ENCODE measurements around the gene SIN3A. TPM values are rescaled to one million over a fixed set of nuclear protein-coding genes. Genes with fewer than 3 reads are reported as not detected.
A peak's percentile ranks its signal among the peaks of the same experiment; 100 is the strongest.

Gene SIN3A
- total RNA-seq, 2 experiments from 2014 or later = 44.2 to 103 TPM

- no peak for TF ChIP-seq CTCF (conservative IDR thresholded peaks at IDR 0.05; ENCODE audit: low read length)
- Histone ChIP-seq H3K4me2 (ENCODE audit: low read length) (no peak overlapping the region), H3K9me2 (ENCODE audit: insufficient read depth, low read length) (no peaks in the 10 kb centered on the region), H2AFZ (ENCODE audit: low read length) (no peak overlapping the region), H3K9me3 (ENCODE audit: low read length) (no peaks in the 10 kb centered on the region), H3K79me2 (ENCODE audit: insufficient read depth, low read depth, low read length) (no peaks in the 10 kb centered on the region), H4K20me1 (ENCODE audit: insufficient read depth, low read length) (no peaks in the 10 kb centered on the region), H3K36me3 (ENCODE audit: insufficient read depth, low read length) (no peaks in the 10 kb centered on the region), H3K4me1 (ENCODE audit: insufficient read depth, low read length, poor library complexity, severe bottlenecking) (peaks cover 8% of the 10 kb centered on the region), H3K27ac (ENCODE audit: low read depth, low read length, poor library complexity, severe bottlenecking) (no peak overlapping the region), H3K4me3 (ENCODE audit: low read depth, low read length, poor library complexity, severe bottlenecking) (no peak overlapping the region)
- no TSS peak for BruUV-seq (replicated peaks)
- intact Hi-C loops (cut with micrococcal nuclease; ENCODE audit: unreplicated experiment) = no loop called here
- POLR2A ChIA-PET = no interaction called here
- CTCF ChIA-PET (ENCODE audit: unreplicated experiment) = no interaction called here
- no peak for DNase-seq (ENCODE audit: low spot score)
Measured at GRCh38 chr15:75460646-75461045, 9.2 kb upstream of the SIN3A start.

- TF ChIP-seq CTCF (conservative IDR thresholded peaks at IDR 0.05; ENCODE audit: low read length) (no peak), EZH2phosphoT487 (IDR thresholded peaks at IDR 0.05; ENCODE audit: borderline replicate concordance, low read depth, low read length) (no peak)
- intact Hi-C loops (cut with micrococcal nuclease; ENCODE audit: unreplicated experiment) = no loop called here
- ChIA-PET POLR2A (no interaction called here), CTCF (ENCODE audit: unreplicated experiment) (no interaction called here)
- Histone ChIP-seq H3K79me2 (ENCODE audit: insufficient read depth, low read depth, low read length) (no peaks in the 10 kb centered on the region), H4K20me1 (ENCODE audit: insufficient read depth, low read length) (no peaks in the 10 kb centered on the region), H3K4me1 (ENCODE audit: insufficient read depth, low read length, poor library complexity, severe bottlenecking) (peaks cover 8% of the 10 kb centered on the region), H3K4me2 (ENCODE audit: low read length) (no peak overlapping the region), H3K4me3 (ENCODE audit: low read depth, low read length, poor library complexity, severe bottlenecking) (no peak overlapping the region), H3K36me3 (ENCODE audit: insufficient read depth, low read length) (no peaks in the 10 kb centered on the region), H3K27ac (ENCODE audit: low read depth, low read length, poor library complexity, severe bottlenecking) (no peak overlapping the region), H3K9me2 (ENCODE audit: insufficient read depth, low read length) (no peaks in the 10 kb centered on the region), H3K9me3 (ENCODE audit: low read length) (no peaks in the 10 kb centered on the region), H2AFZ (ENCODE audit: low read length) (no peak overlapping the region)
- BruUV-seq (replicated peaks) = no TSS peak
- no peak for DNase-seq (ENCODE audit: low spot score)
Measured at GRCh38 chr15:75459581-75459980, 8.1 kb upstream of the SIN3A start.

- CTCF ChIA-PET (ENCODE audit: unreplicated experiment) = no interaction called here
Measured at GRCh38 chr15:75456710-75457109, 5.2 kb upstream of the SIN3A start.

More at GRCh38 chr15:75456710-75457109, 5.2 kb upstream of the SIN3A start:
- H3K27ac ChIP-seq (ENCODE audit: low read depth, low read length, poor library complexity, severe bottlenecking) = no peak overlapping the region
- POLR2A ChIA-PET = interaction anchor here (0.7 to 4.7 kb wide), 3 partner anchors 11 to 88 kb away, joined by 4 to 29 read pairs (median 11); partner anchors contain the start of gene MAN2C1
- peaks cover 4% of the 10 kb centered on the region; the same call in 1 of the 2 replicates for H3K79me2 ChIP-seq (ENCODE audit: insufficient read depth, low read depth, low read length)
- intact Hi-C loops (cut with micrococcal nuclease; ENCODE audit: unreplicated experiment) = no loop called here
- H3K4me3 ChIP-seq (ENCODE audit: low read depth, low read length, poor library complexity, severe bottlenecking) = peak overlapping the region; percentile 97
- no peak for DNase-seq (ENCODE audit: low spot score)
- H4K20me1 ChIP-seq (ENCODE audit: insufficient read depth, low read length) = no peaks in the 10 kb centered on the region
- no peaks in the 10 kb centered on the region for H3K36me3 ChIP-seq (ENCODE audit: insufficient read depth, low read length)
- H3K9me2 ChIP-seq (ENCODE audit: insufficient read depth, low read length) = no peaks in the 10 kb centered on the region
- H3K4me2 ChIP-seq (ENCODE audit: low read length) = peak overlapping the region; percentile 78
- no TSS peak for BruUV-seq (replicated peaks)
- H3K4me1 ChIP-seq (ENCODE audit: insufficient read depth, low read length, poor library complexity, severe bottlenecking) = peaks cover 14% of the 10 kb centered on the region
- no peak for TF ChIP-seq CTCF (conservative IDR thresholded peaks at IDR 0.05; ENCODE audit: low read length)
- no peak for TF ChIP-seq EZH2phosphoT487 (IDR thresholded peaks at IDR 0.05; ENCODE audit: borderline replicate concordance, low read depth, low read length)
- no peaks in the 10 kb centered on the region for H3K9me3 ChIP-seq (ENCODE audit: low read length)
- no peak overlapping the region for H2AFZ ChIP-seq (ENCODE audit: low read length)

Measured in OCI-LY7 (cell line).